NCI-H2029 treated with DMSO at 0.1 percent for 48 hours (cell line): ENCODE measurements around the gene PPM1E.
A peak's percentile ranks its signal among the peaks of the same experiment; 100 is the strongest.

Source experiments
- DNase-seq: peaks from one replicate; lab custom pipeline; 2025; lab: John Stamatoyannopoulos, UW

The PPM1E gene

GRCh38 chr17:58996968-58997367, 241.3 kb downstream of the PPM1E start:
- DNase-seq, result no peak

- DNase-seq, result no peak
These were observed 242.3 kb downstream of the PPM1E start for GRCh38 chr17:58997756-58998553.

- DNase-seq, result no peak
These were observed 243.2 kb downstream of the PPM1E start for GRCh38 chr17:58998871-58999270.

GRCh38 chr17:58999500-58999899, 243.8 kb downstream of the PPM1E start:
- DNase-seq, result no peak

GRCh38 chr17:59000022-59000421, 244.4 kb downstream of the PPM1E start:
- no peak for DNase-seq

- no peak for DNase-seq
These were observed 245.6 kb downstream of the PPM1E start for GRCh38 chr17:59001158-59001814.

- no peak for DNase-seq
These were observed 246.5 kb downstream of the PPM1E start for GRCh38 chr17:59002126-59002525.

GRCh38 chr17:59002848-59003247, 247.2 kb downstream of the PPM1E start:
- DNase-seq, result no peak

GRCh38 chr17:59003860-59004259, 248.2 kb downstream of the PPM1E start:
- DNase-seq, result no peak

- peak; percentile 63 for DNase-seq
These were observed 248.9 kb downstream of the PPM1E start for GRCh38 chr17:59004338-59005111.

- DNase-seq, result no peak
These were observed 252.3 kb downstream of the PPM1E start for GRCh38 chr17:59007995-59008394.

- no peak for DNase-seq
These were observed 253.1 kb downstream of the PPM1E start for GRCh38 chr17:59008737-59009136.

GRCh38 chr17:59010026-59010425, 254.4 kb downstream of the PPM1E start:
- no peak for DNase-seq

GRCh38 chr17:59011975-59012374, 256.3 kb downstream of the PPM1E start:
- no peak for DNase-seq

- DNase-seq, result no peak
These were observed 262.4 kb downstream of the PPM1E start for GRCh38 chr17:59018019-59018418.

- no peak for DNase-seq
These were observed 269.3 kb downstream of the PPM1E start for GRCh38 chr17:59024916-59025315.

GRCh38 chr17:59026176-59026939, 270.7 kb downstream of the PPM1E start:
- DNase-seq, result no peak

- no peak for DNase-seq
These were observed 272.1 kb downstream of the PPM1E start for GRCh38 chr17:59027750-59028149.

GRCh38 chr17:59028328-59028727, 272.7 kb downstream of the PPM1E start:
- no peak for DNase-seq

- no peak for DNase-seq
These were observed 275.2 kb downstream of the PPM1E start for GRCh38 chr17:59030811-59031210.
